PC-3 (cell line): ENCODE measurements around the gene PRKX.

ENCODE experiments used
- CTCF ChIP-seq: fragments of 300-600 bp; sonication (generic); conservative IDR thresholded peaks from 2 replicates; pipeline ENCODE4 v1.5.1; 2017; ENCODE audit warnings: antibody characterized with exemption, low read depth, mild to moderate bottlenecking, low read length
- EZH2 ChIP-seq: fragments of 300-600 bp; sonication (generic); IDR thresholded peaks from one replicate; pipeline ENCODE4 v1.6.1; 2017; ENCODE audit warnings: antibody characterized with exemption, mild to moderate bottlenecking, low read length; ENCODE audit not compliant: unreplicated experiment
- EZH2phosphoT487 ChIP-seq: fragments of 300-600 bp; sonication (generic); IDR thresholded peaks from 2 replicates; pipeline ENCODE4 v1.6.1; 2018; ENCODE audit warnings: mild to moderate bottlenecking, antibody characterized with exemption, low read length, borderline replicate concordance

GRCh38 chrX:3706481-3706880, 7.0 kb downstream of the PRKX start:
- TF ChIP-seq CTCF (no peak), EZH2phosphoT487 (no peak), EZH2 (no peak)
